AG04450 (cell line): ENCODE results near the gene B3GLCT. TPM values are rescaled to one million over a fixed set of nuclear protein-coding genes. Genes with fewer than 3 reads are reported as not detected.
A peak's percentile ranks its signal among the peaks of the same experiment; 100 is the strongest.

Experiments
- CTCF ChIA-PET: fragments of 300-600, 350-600 bp; formaldehyde crosslinking; extraction: SDS; loops from one replicate; lab custom pipeline; 2022; ENCODE audit warnings: antibody characterized with exemption, inconsistent platforms; lab: Charles Lee
- POLR2A ChIA-PET: fragments of 350-600 bp; formaldehyde crosslinking; extraction: SDS; loops from one replicate; lab custom pipeline; 2021; ENCODE audit warnings: antibody characterized with exemption, inconsistent platforms; lab: Yijun Ruan, JAX
- DNase-seq: peaks from one replicate; pipeline ENCODE4 v3.0.0-alpha.2; 2011; ENCODE audit warnings: low read depth, low spot score
- H3K27ac ChIP-seq: one replicate; pipeline ENCODE4 v1.5.1; 2012; ENCODE audit warnings: low read depth, low read length, control low read depth
- H3K27me3 ChIP-seq: one replicate; pipeline ENCODE4 v1.6.0; 2012; ENCODE audit warnings: low read length; ENCODE audit not compliant: control insufficient read depth, insufficient read depth
- H3K4me3 ChIP-seq: 2 replicates; pipeline ENCODE4 v1.5.1; 2011; ENCODE audit warnings: mild to moderate bottlenecking, low read depth, low read length, control low read depth
- H3K9me3 ChIP-seq: 2 replicates; pipeline ENCODE4 v1.5.1; 2012; ENCODE audit warnings: low read length; ENCODE audit not compliant: control insufficient read depth, insufficient read depth
- CTCF ChIP-seq: IDR thresholded peaks from 2 replicates; pipeline ENCODE4 v1.5.1; 2011; ENCODE audit warnings: low read depth, low read length, control low read depth, inconsistent platforms
- polyA plus RNA-seq: library from polyadenylated mRNA; depleted of rRNA; stranded (reverse); fragments of >200 nt; gene quantifications from 2 replicates; pipeline ENCODE4 v1.2.3, GENCODE V29; 2011

B3GLCT gene
- polyA plus RNA-seq, 1 experiment: 2.3 TPM

GRCh38 chr13:31166591-31166990 lies 33.2 kb upstream of the B3GLCT start:
- ChIA-PET POLR2A (no interaction called here), CTCF (no interaction called here)
- no peak overlapping the region for H3K4me3 ChIP-seq
- no peak for TF ChIP-seq CTCF
- no peaks in the 10 kb centered on the region for H3K9me3 ChIP-seq
- H3K27ac ChIP-seq: no peak overlapping the region
- no peaks in the 10 kb centered on the region for H3K27me3 ChIP-seq
- DNase-seq: peak; percentile 6

- Histone ChIP-seq H3K27me3 (no peaks in the 10 kb centered on the region), H3K4me3 (no peak overlapping the region), H3K9me3 (no peaks in the 10 kb centered on the region), H3K27ac (no peak overlapping the region)
- DNase-seq: no peak
- CTCF ChIA-PET: interaction anchor here (2.0 kb wide), 1 partner anchor 257 kb away, joined by 5 read pairs; no protein-coding TSS in a partner anchor
- no peak for TF ChIP-seq CTCF
- POLR2A ChIA-PET: no interaction called here
Measured at GRCh38 chr13:31167490-31167889, 32.3 kb upstream of the B3GLCT start.

GRCh38 chr13:31168166-31168565 lies 31.6 kb upstream of the B3GLCT start:
- ChIA-PET CTCF (interaction anchor here (0.9 to 2.0 kb wide), 2 partner anchors 124 to 256 kb away, joined by 3 to 5 read pairs; no protein-coding TSS in a partner anchor), POLR2A (no interaction called here)
- DNase-seq: no peak
- H3K27ac ChIP-seq: no peak overlapping the region
- no peaks in the 10 kb centered on the region for H3K27me3 ChIP-seq
- no peak for TF ChIP-seq CTCF
- no peak overlapping the region for H3K4me3 ChIP-seq
- no peaks in the 10 kb centered on the region for H3K9me3 ChIP-seq

- TF ChIP-seq CTCF: no peak
- H3K9me3 ChIP-seq: no peaks in the 10 kb centered on the region
- CTCF ChIA-PET: interaction anchor here (0.9 to 2.0 kb wide), 2 partner anchors 124 to 256 kb away, joined by 3 to 5 read pairs; no protein-coding TSS in a partner anchor
- DNase-seq: no peak
- no peaks in the 10 kb centered on the region for H3K27me3 ChIP-seq
- no peak overlapping the region for H3K27ac ChIP-seq
- POLR2A ChIA-PET: no interaction called here
- no peak overlapping the region for H3K4me3 ChIP-seq
Measured at GRCh38 chr13:31168736-31169135, 31.0 kb upstream of the B3GLCT start.

- Histone ChIP-seq H3K27ac (no peak overlapping the region), H3K27me3 (no peaks in the 10 kb centered on the region), H3K9me3 (no peaks in the 10 kb centered on the region), H3K4me3 (no peak overlapping the region)
- no peak for TF ChIP-seq CTCF
- no peak for DNase-seq
- POLR2A ChIA-PET: no interaction called here
- CTCF ChIA-PET: interaction anchor here (0.9 kb wide), 1 partner anchor 253 kb away, joined by 4 read pairs; no protein-coding TSS in a partner anchor
Measured at GRCh38 chr13:31172001-31172400, 27.8 kb upstream of the B3GLCT start.
